NCI-H1436 (cell line): ENCODE results near the gene AAGAB.
"Not testable (repeated sequence)": the region's sequence is repeated elsewhere in the genome, so short reads cannot be mapped to it uniquely, and the experiment has no call there.

Experiments used
- DNase-seq: peaks from one replicate; lab custom pipeline; 2025; lab: John Stamatoyannopoulos, UW

Gene AAGAB

GRCh38 chr15:67253549-67254237, 768 bp downstream of the AAGAB start:
- no peak for DNase-seq

DNA sequence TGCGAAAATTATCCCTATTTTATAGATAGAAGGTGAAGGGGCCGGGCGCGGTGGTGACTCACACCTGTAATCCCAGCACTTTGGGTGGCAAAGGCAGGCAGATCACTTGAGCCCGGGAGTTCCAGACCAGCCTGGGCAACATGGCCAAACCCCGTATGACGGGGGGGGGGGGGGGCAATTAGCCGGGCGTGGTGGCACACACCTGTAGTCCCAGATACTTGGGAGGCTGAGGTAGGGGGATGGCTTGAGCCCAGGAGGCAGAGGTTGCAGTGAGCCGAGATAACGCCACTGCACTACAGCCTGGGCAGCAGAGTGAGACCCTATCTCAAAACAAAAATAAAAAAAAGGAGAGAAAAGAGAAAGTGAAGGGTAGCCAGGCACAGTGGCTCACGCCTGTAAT, 1.4 kb downstream of the AAGAB start:
- DNase-seq = no peak

- no peak for DNase-seq
Observed at GRCh38 chr15:67251318-67251717, 3.1 kb downstream of the AAGAB start.

DNA sequence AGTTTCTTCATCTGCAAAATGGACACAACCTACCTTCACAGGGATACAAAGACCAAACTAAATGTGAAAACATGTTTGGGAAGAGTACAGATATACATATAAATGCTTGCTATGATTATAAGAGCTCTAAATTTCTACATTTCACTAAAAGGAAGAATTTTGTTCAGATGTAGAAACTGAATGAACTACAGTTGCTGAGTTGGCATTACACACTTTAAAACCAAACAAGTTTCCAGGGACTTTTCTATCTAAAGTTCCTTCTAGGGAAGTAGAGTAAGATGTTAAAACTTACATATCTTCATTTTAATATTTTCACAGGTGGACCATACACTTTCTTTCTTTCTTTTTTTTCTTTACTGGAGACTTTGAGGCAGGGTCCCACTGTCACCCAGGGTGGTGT, 4.6 kb downstream of the AAGAB start:
- DNase-seq = no peak

DNA sequence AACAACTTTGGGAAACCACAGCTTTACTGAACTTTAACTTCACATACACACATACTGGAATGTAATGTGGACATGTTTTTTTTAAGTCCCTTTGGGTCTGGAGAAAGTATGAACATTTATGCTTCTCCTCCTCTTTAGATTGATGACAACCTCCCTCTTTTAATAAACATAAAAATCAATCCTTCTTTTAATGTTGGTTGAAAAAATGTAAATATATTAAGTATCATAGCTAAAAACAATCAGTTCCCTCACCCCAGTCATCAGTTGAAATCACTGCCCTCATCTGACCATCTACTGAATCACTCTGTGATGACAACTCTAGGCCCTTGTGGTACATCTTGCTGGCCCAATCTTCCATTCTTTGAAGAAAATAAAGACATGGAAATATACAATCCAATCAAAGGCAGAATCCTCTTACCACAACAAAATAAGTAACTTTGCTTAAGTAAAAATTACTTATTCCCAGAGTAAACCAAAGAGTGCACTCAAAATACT, 6.4 kb downstream of the AAGAB start:
- DNase-seq = no peak

DNA sequence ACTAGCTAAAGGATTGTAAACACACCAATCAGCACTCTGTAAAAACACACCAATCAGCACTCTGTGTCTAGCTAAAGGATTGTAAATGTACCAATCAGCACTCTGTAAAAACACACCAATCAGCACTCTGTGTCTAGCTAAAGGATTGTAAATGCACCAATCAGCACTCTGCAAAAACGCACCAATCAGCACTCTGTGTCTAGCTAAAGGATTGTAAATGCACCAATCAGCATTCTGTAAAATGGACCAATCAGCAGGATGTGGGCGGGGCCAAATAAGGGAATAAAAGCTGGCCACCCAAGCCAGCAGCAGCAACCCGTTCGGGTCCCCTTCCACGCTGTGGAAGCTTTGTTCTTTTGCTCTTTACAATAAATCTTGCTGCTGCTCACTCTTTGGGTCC, 7.9 kb downstream of the AAGAB start:
- not testable (repeated sequence) for DNase-seq

GRCh38 chr15:67244971-67245478, 9.4 kb downstream of the AAGAB start:
- DNase-seq = no peak

DNA sequence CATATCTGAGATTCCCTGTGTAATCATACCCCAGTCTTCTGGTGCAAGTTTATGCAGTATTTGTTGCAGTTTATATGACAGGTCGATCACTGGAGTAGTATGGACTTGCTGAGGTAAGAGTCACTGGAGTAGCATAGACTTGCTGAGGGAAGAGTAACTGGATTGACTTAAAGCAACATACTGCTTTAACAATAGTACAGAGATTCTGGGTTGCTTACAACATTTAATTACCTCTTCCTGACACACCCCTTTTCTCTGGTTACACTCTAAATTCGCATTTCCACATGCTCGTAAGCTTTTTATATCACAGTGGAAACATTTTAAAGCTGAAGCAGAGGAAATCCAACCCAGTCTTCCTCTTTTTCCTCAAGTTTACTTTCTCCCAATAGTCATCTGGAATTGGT, 11.8 kb downstream of the AAGAB start:
- no peak for DNase-seq

GRCh38 chr15:67241132-67241855, 13.2 kb downstream of the AAGAB start:
- DNase-seq = no peak

GRCh38 chr15:67240235-67241131, 14.0 kb downstream of the AAGAB start:
- peak; percentile 4 for DNase-seq

GRCh38 chr15:67232591-67232990, 21.9 kb downstream of the AAGAB start:
- DNase-seq = no peak

- DNase-seq = no peak
Observed at GRCh38 chr15:67230504-67230903, 24.0 kb downstream of the AAGAB start.

GRCh38 chr15:67228286-67228685, 26.2 kb downstream of the AAGAB start:
- DNase-seq = no peak

- DNase-seq = no peak
Observed at GRCh38 chr15:67227846-67228245, 26.6 kb downstream of the AAGAB start.

- no peak for DNase-seq
Observed at GRCh38 chr15:67227431-67227830, 27.0 kb downstream of the AAGAB start.

GRCh38 chr15:67225336-67225735, 29.1 kb downstream of the AAGAB start:
- DNase-seq = no peak

DNA sequence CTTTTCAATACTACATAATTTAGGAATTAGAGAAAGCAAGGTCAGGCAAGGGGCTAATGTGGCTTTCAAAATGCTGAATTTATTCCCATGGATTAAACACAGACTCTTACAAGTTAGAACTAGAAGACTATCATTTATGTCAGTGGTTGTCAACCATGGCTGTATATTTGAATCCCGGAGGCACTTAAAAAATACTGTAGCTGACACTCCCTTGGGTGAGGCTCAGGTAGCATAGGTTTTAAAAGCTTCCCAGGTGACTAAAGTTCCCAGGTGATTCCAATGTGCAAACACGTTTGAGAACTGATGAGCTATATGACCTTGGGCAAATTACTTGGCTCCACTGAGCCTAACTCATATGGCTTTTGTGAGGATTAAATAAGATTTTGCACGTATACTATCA, 29.6 kb downstream of the AAGAB start:
- DNase-seq = no peak

DNA sequence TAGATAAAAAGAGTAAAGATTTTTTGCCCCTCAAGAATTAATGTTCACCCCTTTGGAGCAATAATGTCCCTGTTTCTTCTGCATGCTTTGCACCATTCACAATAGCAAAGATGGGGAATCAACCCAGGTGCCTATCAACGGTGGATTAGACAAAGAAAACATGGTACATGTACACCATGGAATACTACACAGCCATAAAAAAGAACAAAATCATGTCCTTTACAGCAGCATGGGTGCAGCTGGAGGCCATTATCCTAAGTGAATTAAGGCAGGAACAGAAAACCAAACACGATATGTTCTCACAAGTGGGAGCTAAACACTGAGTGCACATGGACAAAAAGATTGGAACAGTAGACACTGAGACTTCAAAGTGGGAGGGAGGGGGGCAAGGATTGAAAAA, 35.2 kb downstream of the AAGAB start:
- DNase-seq = no peak

- no peak for DNase-seq
Observed at GRCh38 chr15:67218428-67218827, 36.0 kb downstream of the AAGAB start.

DNA sequence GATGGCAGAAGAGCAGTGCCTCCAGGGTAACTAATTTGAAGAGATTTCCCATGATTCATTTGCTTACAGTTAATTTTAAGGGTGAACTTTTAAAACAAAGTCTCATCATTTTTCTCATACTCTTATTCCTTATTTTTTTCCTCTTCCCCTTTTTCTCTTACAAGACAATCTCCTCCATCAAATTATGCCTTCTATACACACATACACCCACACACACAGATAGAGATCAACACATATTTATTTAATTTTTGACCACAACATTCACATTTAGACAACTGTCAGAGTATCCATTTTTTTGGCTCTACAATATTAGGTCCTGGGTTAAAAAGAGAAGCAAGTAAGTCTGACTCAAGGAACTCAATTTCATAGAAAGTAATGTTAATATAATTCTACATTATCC, 37.6 kb downstream of the AAGAB start:
- DNase-seq = no peak

DNA sequence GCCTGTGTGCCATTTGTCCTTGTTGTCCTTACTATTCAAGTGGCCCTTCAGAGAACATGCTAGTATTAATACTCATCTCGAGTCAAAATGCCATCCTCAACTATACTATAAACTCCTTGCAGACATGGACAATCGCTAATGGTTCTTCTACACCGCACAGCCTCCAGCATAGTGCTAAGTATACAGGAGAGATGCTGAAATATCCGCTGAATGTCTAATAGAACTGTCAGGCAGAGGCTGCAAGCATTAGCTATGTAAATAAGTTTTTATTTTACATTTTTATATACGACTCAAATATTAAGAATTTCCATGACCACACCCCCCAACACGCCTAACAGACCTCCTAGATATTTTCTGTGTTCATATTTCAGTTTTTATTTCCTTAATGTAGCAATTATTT, 39.4 kb downstream of the AAGAB start:
- no peak for DNase-seq

DNA sequence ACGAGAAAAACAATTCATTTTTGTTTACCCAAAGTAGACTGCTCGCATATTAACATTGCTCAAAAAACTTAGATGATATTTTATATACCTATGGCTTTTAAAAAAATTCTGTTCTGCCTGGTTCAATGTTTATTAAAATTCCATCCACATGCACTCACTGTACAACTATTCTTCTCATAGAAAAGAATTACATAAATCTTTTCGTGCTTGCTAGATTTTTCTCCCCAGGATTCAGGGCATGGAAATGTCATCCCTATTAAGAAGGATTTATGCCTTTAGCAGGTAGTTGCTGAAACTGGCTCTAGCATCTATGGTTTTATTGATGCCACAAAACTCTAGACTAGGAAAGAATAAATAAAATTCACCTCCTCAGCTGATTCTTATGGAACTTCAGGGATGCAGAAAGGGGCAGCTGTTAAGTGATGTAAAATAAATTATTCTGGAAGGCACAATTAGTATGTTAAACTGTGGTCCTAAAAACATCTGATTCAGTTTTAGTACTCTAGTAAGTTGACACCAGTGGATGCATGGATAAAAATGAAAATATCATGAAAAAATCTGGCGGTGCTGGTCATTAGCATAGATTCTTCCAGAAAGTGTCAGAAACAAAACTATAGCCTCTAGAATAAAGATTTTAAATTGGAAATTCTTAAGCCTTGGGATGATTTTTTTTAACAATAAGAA, 41.6 kb downstream of the AAGAB start:
- no peak for DNase-seq
